Measurements from ENCODE around the gene KPRP.

The KPRP gene

DNA sequence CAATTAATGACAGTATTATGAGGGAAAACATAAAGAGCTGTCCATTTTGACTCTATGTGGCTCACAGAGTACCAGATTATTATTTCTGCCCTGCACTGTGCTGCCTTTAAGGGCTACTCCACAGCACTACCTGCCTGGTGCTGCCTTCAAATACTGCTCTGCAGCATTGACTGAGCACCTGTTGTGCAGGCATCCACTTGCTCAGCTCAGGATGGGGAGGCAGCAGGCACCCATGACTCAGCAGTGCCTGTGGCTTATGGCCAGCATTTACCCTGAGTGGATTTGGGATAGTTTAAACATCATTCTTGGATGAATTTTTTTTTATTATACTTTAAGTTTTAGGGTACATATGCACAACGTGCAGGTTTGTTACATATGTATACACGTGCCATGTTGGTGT is 953 bp upstream of the KPRP start:
- DNase-seq (ENCODE audit: low read depth) = no peak
- TF ChIP-seq, protein P1, sequence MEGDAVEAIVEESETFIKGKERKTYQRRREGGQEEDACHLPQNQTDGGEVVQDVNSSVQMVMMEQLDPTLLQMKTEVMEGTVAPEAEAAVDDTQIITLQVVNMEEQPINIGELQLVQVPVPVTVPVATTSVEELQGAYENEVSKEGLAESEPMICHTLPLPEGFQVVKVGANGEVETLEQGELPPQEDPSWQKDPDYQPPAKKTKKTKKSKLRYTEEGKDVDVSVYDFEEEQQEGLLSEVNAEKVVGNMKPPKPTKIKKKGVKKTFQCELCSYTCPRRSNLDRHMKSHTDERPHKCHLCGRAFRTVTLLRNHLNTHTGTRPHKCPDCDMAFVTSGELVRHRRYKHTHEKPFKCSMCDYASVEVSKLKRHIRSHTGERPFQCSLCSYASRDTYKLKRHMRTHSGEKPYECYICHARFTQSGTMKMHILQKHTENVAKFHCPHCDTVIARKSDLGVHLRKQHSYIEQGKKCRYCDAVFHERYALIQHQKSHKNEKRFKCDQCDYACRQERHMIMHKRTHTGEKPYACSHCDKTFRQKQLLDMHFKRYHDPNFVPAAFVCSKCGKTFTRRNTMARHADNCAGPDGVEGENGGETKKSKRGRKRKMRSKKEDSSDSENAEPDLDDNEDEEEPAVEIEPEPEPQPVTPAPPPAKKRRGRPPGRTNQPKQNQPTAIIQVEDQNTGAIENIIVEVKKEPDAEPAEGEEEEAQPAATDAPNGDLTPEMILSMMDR (conservative IDR thresholded peaks at IDR 0.05; ENCODE audit: low read depth, low read length) = no peak
- H3K4me3 ChIP-seq (ENCODE audit: low read depth, low read length) = no peak overlapping the region

DNA sequence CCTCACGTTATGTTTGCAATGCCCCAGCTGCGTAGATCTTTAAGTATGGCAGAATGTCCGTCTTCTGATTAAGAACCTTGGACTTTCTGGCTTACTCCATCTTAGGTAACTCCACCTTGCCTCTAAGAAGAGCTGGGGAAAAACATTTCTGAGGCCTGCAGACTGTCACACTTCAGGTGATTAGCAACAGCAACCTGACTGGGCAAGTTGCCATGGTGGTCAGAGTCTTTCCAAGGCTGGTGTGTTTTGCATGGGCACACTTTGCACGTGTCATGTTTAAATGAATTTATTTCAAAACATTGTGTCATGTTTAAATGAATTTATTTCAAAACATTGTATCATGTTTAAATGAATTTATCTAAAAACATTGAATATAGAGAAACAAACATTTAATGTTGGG is 811 bp downstream of the KPRP start:
- H3K4me3 ChIP-seq (ENCODE audit: low read depth, low read length) = no peak overlapping the region
- no peak for DNase-seq (ENCODE audit: low read depth)
- TF ChIP-seq, protein P1 (conservative IDR thresholded peaks at IDR 0.05; ENCODE audit: low read depth, low read length) = no peak

DNA sequence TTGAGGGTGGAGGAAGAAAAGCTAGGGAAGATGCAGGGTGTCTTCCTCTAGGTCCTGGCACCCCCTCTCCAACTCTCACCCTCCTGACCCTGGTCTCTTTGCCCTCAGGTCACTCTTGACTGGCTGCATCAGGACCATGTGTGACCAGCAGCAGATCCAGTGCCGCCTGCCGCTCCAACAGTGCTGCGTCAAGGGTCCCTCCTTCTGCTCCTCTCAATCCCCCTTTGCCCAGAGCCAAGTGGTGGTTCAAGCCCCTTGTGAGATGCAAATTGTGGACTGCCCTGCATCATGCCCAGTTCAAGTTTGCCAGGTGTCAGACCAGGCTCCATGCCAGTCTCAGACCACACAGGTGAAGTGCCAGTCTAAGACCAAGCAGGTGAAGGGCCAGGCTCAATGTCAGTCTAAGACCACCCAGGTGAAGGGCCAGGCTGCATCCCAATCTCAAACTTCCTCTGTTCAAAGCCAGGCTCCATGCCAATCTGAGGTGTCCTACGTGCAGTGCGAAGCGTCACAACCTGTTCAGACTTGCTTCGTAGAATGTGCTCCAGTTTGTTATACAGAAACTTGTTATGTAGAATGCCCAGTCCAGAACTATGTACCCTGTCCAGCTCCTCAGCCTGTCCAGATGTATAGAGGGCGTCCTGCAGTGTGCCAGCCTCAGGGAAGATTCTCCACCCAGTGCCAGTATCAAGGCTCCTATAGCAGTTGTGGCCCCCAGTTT is 1.8 kb downstream of the KPRP start:
- DNase-seq (ENCODE audit: low read depth) = no peak
- TF ChIP-seq, protein P1 (conservative IDR thresholded peaks at IDR 0.05; ENCODE audit: low read depth, low read length) = no peak
- no peak overlapping the region for H3K4me3 ChIP-seq (ENCODE audit: low read depth, low read length)

DNA sequence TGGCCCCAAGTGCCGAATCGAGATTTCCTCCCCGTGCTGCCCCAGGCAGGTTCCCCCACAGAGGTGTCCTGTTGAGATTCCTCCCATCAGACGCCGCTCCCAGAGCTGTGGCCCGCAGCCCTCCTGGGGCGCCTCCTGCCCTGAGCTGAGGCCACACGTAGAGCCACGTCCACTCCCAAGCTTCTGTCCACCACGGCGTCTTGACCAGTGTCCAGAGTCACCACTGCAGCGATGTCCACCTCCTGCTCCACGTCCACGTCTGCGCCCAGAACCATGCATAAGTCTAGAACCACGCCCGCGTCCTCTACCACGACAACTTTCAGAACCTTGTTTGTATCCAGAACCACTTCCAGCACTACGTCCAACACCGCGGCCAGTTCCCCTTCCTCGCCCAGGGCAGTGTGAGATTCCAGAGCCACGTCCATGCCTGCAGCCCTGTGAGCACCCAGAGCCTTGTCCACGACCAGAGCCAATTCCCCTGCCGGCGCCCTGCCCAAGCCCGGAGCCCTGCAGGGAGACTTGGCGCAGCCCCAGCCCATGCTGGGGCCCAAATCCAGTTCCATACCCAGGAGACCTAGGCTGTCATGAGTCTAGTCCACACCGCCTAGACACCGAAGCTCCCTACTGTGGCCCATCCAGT is 2.8 kb downstream of the KPRP start:
- H3K4me3 ChIP-seq (ENCODE audit: low read depth, low read length) = no peak overlapping the region
- TF ChIP-seq, protein P1 (conservative IDR thresholded peaks at IDR 0.05; ENCODE audit: low read depth, low read length) = no peak
- DNase-seq (ENCODE audit: low read depth) = no peak

DNA sequence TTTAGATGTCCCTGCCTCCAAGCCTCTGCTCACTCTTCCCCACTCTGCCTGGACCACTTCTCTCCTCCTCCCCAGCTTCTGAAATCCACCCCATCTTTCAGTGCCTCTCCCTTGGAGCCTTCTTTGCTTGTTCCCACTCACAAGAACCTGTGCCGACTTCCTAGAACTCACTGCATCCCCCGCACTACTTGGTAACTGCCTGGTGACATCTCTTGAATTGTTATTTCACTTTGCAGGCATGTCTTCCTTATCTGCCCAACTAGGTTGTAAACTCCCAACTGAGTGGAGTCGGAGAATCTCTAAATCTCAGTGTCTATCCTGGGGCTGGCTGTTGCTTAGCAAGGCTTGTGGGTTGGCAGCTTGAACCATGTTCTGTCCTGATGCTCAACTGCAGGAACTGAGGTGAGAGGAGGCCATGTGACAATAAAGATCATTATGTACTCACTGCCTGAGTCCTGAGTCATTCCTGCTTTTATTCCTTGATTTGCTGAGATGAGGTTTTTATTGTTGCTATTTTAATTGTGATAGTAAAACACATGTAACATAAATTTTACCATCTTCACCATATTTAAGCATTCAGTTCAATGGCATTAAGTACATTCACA is 3.9 kb downstream of the KPRP start:
- no peak for DNase-seq (ENCODE audit: low read depth)
- no peak overlapping the region for H3K4me3 ChIP-seq (ENCODE audit: low read depth, low read length)
- TF ChIP-seq, protein P1 (conservative IDR thresholded peaks at IDR 0.05; ENCODE audit: low read depth, low read length) = no peak

DNA sequence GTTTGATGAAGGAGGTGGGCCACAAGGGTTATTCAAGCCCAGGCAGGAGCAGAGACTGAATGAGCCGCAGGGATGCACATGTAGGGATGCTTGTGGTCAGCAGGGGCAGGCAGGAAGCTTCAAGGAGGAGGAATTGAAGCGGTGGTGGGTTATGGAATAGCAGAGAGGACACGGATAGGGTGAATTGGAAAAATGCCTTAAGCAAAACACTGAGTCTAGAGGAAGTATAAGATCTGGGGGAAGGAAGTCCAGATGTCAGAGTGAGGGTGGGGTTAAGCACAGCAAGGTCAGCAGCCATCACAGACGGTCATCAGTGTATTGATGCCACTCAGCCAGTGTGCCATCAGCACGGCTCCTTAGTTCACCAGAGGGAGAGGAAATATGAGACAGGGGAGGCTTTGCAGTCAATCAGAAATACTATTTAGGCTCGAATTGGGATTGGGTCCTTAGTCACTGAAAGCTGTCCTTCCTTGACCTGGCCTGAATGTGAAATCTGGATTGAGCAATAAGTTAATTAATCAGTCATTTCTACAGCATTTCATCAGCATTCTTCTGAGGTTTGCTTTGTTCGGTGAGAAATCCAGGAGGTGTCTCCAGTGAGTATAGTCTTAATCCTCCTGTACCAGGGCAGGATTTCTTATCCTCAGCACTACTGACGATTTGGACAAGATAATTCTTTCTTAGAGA is 11.2 kb downstream of the KPRP start:
- TF ChIP-seq, protein P1 (conservative IDR thresholded peaks at IDR 0.05; ENCODE audit: low read depth, low read length) = no peak
- DNase-seq (ENCODE audit: low read depth) = no peak

More for the DNA sequence above, 11.2 kb downstream of the KPRP start:
- H3K4me3 ChIP-seq (ENCODE audit: low read depth, low read length) = no peak overlapping the region

Measured in choroid plexus epithelial cell (primary cell).